Spinal cord (tissue), 10 donors: Measurements from ENCODE around the gene TXN. TPM values are rescaled to one million over a fixed set of nuclear protein-coding genes. Genes with fewer than 3 reads are reported as not detected.
A peak's percentile ranks its signal among the peaks of the same experiment; 100 is the strongest.

Experiments
- DNase-seq, 6 donors: peaks; one replicate each; pipeline versions ENCODE4 v3.0.0 to v3.0.0-alpha.2; 2013 to 2015; ENCODE audit warnings: low spot score in 6 of 6, low read depth in 4 of 6
- H3K27ac ChIP-seq: one replicate; pipeline ENCODE4 v1.5.1; 2013; ENCODE audit warnings: low read depth, low read length, control low read depth
- H3K27me3 ChIP-seq: one replicate; pipeline ENCODE4 v1.6.1; 2013; ENCODE audit warnings: low read length; ENCODE audit not compliant: control insufficient read depth, insufficient read depth
- H3K36me3 ChIP-seq: one replicate; pipeline ENCODE4 v1.6.1; 2013; ENCODE audit warnings: low read length; ENCODE audit not compliant: control insufficient read depth, insufficient read depth
- H3K4me1 ChIP-seq: one replicate; pipeline ENCODE4 v1.6.1; 2013; ENCODE audit warnings: low read length; ENCODE audit not compliant: control insufficient read depth, insufficient read depth
- H3K4me3 ChIP-seq: one replicate; pipeline ENCODE4 v1.5.1; 2013; ENCODE audit warnings: low read depth, low read length, control low read depth
- H3K9me3 ChIP-seq: one replicate; pipeline ENCODE4 v1.6.1; 2013; ENCODE audit warnings: low read length; ENCODE audit not compliant: control insufficient read depth, insufficient read depth
- WGBS: methylation state at CpG from one replicate; pipeline ENCODE4 v1.1.5; 2013; ENCODE audit warnings: missing lambda C conversion rate; ENCODE audit not compliant: insufficient coverage; 5-methylcytosine and 5-hydroxymethylcytosine counted together
- long read RNA-seq, 4 donors: transcript quantifications; one replicate each; lab custom pipeline, GENCODE V29; 2026
- polyA plus RNA-seq, 2 donors: library from polyadenylated mRNA; unstranded; fragments of 120-200 nt; gene quantifications; one replicate each; pipeline ENCODE4 v1.2.1, GENCODE V29; 2013; ENCODE audit not compliant: insufficient read length in 2 of 2
- total RNA-seq, 2 donors: library from RNA; depleted of rRNA in 1 of 2; stranded (reverse); fragments of 120-200 nt in 1 of 2; fragments of >200 nt in 1 of 2; gene quantifications; one replicate each; pipeline versions ENCODE4 v1.2.3 to v1.2.4, GENCODE V29; 2013 to 2014
- donor health status: healthy.

The TXN gene
- 100 to 1,000 TPM; 127 to 171 TPM for total RNA-seq
- polyA plus RNA-seq: 100 to 1,000 TPM; 202 to 214 TPM
- long read RNA-seq, donor 1, transcript TXN-202 (5 exons, 869 nt): major isoform, 314 of 379 reads
- long read RNA-seq, donor 1, transcript TXN-203 (2 exons, 540 nt): minor isoform, 8 of 379 reads
- long read RNA-seq, donor 1, partial matches to known transcripts: 51 of 379 reads
- long read RNA-seq, donor 1, other reads (novel, unspliced or antisense): 5 of 379 reads
- long read RNA-seq, donor 2, transcript TXN-202 (5 exons, 869 nt): major isoform, 124 of 126 reads
- long read RNA-seq, donor 2, partial matches to known transcripts: 0 of 126 reads
- long read RNA-seq, donor 2, other reads (novel, unspliced or antisense): 0 of 126 reads
- long read RNA-seq, donor 3, transcript TXN-202 (5 exons, 869 nt): major isoform, 157 of 169 reads
- long read RNA-seq, donor 3, partial matches to known transcripts: 10 of 169 reads
- long read RNA-seq, donor 3, other reads (novel, unspliced or antisense): 0 of 169 reads
- long read RNA-seq, donor 4, transcript TXN-202 (5 exons, 869 nt): major isoform, 420 of 465 reads
- long read RNA-seq, donor 4, transcript TXN-203 (2 exons, 540 nt): minor isoform, 5 of 465 reads
- long read RNA-seq, donor 4, partial matches to known transcripts: 33 of 465 reads
- long read RNA-seq, donor 4, other reads (novel, unspliced or antisense): 7 of 465 reads

DNA sequence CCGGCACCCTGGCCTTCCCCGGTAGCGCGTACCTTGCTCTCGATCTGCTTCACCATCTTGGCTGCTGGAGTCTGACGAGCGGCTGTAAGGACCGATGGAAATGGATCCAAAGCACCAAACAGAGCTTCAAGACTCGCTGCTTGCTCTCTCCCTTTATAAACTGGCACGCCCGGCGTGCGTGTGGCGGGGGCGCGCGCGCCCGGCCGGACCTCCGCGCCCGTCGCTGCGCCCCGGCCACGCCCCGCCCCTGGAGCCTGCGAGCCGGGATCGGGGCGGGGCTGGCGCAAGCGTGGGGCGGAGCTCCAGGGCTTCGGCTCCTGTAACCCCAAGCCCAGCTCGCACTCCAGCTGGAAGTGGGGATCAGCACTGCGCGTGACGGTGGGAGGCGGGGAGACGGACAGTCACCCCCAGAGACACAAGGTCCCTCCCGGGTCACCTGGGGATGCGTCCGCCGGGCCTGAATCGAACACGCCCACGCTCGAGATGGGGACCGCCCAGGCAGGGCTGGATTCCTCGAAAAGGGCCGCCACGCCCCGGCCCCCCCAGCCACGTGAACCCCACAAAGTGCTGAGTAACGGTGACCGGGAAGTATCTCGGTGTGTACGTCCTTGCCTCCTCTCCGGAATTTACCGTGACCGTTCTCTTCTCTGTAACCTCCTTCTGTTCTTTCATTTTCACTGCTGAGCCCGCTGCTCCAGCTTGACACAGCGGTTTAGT is at the start of gene TXN:
TXN (minus strand) TSS at position 128 of the 717 bp plus-strand sequence; CDS start at position 56, 72 bp downstream.
- DNase-seq: peak; percentile 64 to 95 (median 80)
- Histone ChIP-seq H3K27ac (peak within 1 kb of the TSS; percentile 81), H3K4me3 (peak within 1 kb of the TSS; percentile 88), H3K9me3 (no peaks in the 10 kb centered on the region), H3K36me3 (no peaks in the 10 kb centered on the region), H3K27me3 (no peaks in the 10 kb centered on the region), H3K4me1 (peaks cover 23% of the 10 kb centered on the region)
- under 1% methylated on average over 65 of the region's 65 CpGs for WGBS

DNA sequence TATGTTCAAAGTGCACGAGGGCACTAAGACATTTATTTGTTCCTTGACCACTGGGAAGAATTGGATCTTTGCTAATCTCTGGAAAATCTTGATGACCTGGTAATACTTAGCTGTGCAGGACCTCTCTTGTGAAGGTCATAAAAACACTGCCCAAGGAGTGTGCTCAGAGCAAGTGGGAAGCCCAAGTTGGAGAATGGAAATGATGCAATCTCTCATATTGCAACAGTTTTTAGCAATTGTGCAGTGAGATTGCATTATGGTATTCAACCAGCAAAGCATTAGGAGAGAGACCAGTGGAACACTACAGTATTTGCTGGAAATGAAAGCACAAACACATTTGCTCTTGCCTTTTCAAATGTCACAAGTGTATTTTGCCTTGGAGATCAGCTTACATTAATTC is 46.8 kb upstream of the TXN start:
- DNase-seq: no peak
- no peak overlapping the region for H3K27ac ChIP-seq
- H3K36me3 ChIP-seq: no peaks in the 10 kb centered on the region
- WGBS: 88% methylated on average over 1 of the region's 1 CpG
- H3K4me3 ChIP-seq: no peak overlapping the region
- no peaks in the 10 kb centered on the region for H3K27me3 ChIP-seq
- H3K9me3 ChIP-seq: peaks cover 2% of the 10 kb centered on the region
- H3K4me1 ChIP-seq: no peaks in the 10 kb centered on the region

GRCh38 chr9:110298043-110298605 is 41.8 kb upstream of the TXN start:
- Histone ChIP-seq H3K27ac (no peak overlapping the region), H3K4me3 (no peak overlapping the region), H3K9me3 (no peaks in the 10 kb centered on the region), H3K27me3 (no peaks in the 10 kb centered on the region), H3K36me3 (no peaks in the 10 kb centered on the region), H3K4me1 (no peaks in the 10 kb centered on the region)
- 63% methylated on average over 2 of the region's 2 CpGs for WGBS
- no peak for DNase-seq

GRCh38 chr9:110293248-110293647 is 36.9 kb upstream of the TXN start:
- H3K27ac ChIP-seq: no peak overlapping the region
- no peak for DNase-seq
- H3K9me3 ChIP-seq: no peaks in the 10 kb centered on the region
- no peak overlapping the region for H3K4me3 ChIP-seq
- WGBS: no CpG with 5 or more reads among the region's 1 CpG
- no peaks in the 10 kb centered on the region for H3K36me3 ChIP-seq
- H3K27me3 ChIP-seq: no peaks in the 10 kb centered on the region
- no peaks in the 10 kb centered on the region for H3K4me1 ChIP-seq

- Histone ChIP-seq H3K4me3 (no peak overlapping the region), H3K36me3 (no peaks in the 10 kb centered on the region), H3K27ac (no peak overlapping the region), H3K9me3 (no peaks in the 10 kb centered on the region), H3K4me1 (no peaks in the 10 kb centered on the region), H3K27me3 (no peaks in the 10 kb centered on the region)
- no peak for DNase-seq
- WGBS: 87% methylated on average over 19 of the region's 28 CpGs
Observed at GRCh38 chr9:110291921-110292557, 35.7 kb upstream of the TXN start.

DNA sequence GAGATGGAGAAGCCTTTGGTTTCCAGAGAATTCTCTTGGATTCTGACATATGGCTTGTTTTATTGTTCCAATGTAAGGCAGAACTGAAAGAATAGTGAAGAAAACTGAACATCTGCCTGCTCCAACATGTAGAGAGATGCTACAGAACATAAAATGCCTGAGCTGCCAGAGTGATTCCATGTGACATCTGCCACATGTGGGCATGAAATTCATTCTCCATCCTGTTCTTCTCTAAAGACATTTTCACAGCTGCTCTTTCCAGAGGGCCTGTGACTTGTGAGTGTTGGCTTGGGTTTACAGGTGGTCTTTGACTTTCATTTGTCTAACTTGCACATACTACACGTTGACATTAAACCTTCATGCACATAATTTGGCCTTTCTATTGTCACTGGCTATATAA is 33.7 kb upstream of the TXN start:
- Histone ChIP-seq H3K4me3 (no peak overlapping the region), H3K27me3 (no peaks in the 10 kb centered on the region), H3K27ac (no peak overlapping the region), H3K4me1 (no peaks in the 10 kb centered on the region), H3K9me3 (no peaks in the 10 kb centered on the region), H3K36me3 (no peaks in the 10 kb centered on the region)
- peak in 1 of 6 donors; percentile 36 for DNase-seq
- WGBS: 50% methylated on average over 1 of the region's 1 CpG

- WGBS: 86% methylated on average over 1 of the region's 4 CpGs
- Histone ChIP-seq H3K27me3 (no peaks in the 10 kb centered on the region), H3K4me1 (no peaks in the 10 kb centered on the region), H3K27ac (no peak overlapping the region), H3K4me3 (no peak overlapping the region), H3K36me3 (no peaks in the 10 kb centered on the region), H3K9me3 (no peaks in the 10 kb centered on the region)
- no peak for DNase-seq
Observed at GRCh38 chr9:110288503-110288902, 32.2 kb upstream of the TXN start.

DNA sequence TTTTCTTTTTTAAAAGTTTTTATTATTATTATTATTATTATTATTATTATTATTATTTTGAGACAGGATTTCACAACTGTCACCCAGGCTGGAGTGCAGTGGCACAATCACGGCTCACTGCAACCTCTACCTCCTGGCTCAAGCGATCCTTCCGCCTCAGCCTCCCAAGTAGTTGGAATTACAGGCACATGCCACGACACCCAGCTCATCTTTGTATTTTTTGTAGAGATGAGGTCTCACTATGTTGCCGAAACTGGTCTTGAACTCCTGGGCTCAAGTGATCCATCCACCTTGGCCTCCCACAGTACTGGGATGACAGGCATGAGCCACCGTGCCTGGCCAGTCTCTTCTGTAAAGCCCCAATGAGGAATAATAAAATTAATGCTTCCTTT is 31.0 kb upstream of the TXN start:
- Histone ChIP-seq H3K27me3 (no peaks in the 10 kb centered on the region), H3K4me3 (no peak overlapping the region), H3K4me1 (no peaks in the 10 kb centered on the region), H3K36me3 (no peaks in the 10 kb centered on the region), H3K27ac (no peak overlapping the region), H3K9me3 (no peaks in the 10 kb centered on the region)
- no CpG with 5 or more reads among the region's 6 CpGs for WGBS
- DNase-seq: no peak

DNA sequence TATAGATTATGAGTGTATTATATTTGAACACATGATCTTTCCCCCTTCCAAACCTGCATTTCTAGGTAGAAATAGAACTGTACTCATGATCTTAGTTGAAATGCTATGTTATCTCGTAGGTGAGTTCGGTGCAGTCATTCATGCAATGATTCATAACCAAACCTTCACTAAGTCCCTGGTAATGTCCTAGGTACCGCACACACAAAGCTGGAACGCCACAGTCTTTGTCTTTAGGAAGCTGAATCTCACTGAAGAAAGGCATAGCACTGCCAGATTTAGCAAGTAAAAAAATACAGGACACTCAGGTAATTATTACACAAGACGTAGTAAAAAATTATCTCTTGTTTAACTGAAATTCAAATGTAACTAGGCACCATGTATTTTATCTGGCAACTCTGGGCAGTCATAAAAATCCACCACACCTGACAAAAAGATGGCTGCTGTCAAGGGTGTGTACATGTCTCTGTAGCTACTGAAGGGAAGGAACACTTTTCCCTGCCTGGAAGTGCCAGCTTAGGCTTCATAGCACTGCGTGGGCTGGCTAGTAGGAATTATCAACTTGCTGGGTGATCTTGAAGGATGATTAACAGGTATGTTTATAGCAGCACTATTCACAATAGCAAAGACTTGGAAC is 28.0 kb upstream of the TXN start:
- Histone ChIP-seq H3K4me3 (no peak overlapping the region), H3K36me3 (no peaks in the 10 kb centered on the region), H3K4me1 (no peaks in the 10 kb centered on the region), H3K9me3 (no peaks in the 10 kb centered on the region), H3K27ac (no peak overlapping the region), H3K27me3 (no peaks in the 10 kb centered on the region)
- DNase-seq: no peak
- WGBS: 95% methylated on average over 4 of the region's 6 CpGs
